Prostate gland (tissue), 2 donors: ENCODE data around the gene NIP7. TPM values are rescaled to one million over a fixed set of nuclear protein-coding genes. Genes with fewer than 3 reads are reported as not detected.

Experiments used
- DNase-seq: peaks from one replicate; pipeline ENCODE4 v3.0.0-alpha.2; 2019; ENCODE audit warnings: low spot score
- H3K27ac ChIP-seq, 2 donors: fragments of 200-600 bp; sonication (generic); 2 replicates each; pipeline ENCODE4 v1.5.1; 2017 to 2019
- H3K27me3 ChIP-seq: fragments of 200-600 bp; sonication (generic); replicated peaks from 2 replicates; pipeline ENCODE4 v1.5.1; 2019; ENCODE audit not compliant: insufficient read depth
- H3K36me3 ChIP-seq, 2 donors: fragments of 200-600 bp; sonication (generic); 1 replicate in 1 of 2; 2 replicates in 1 of 2; pipeline versions ENCODE4 v1.5.1 to v1.8.1; 2017 to 2019
- H3K4me1 ChIP-seq: fragments of 200-600 bp; sonication (generic); replicated peaks from 2 replicates; pipeline ENCODE4 v1.5.1; 2019
- H3K4me3 ChIP-seq, 2 donors: fragments of 200-600 bp; sonication (generic); 2 replicates each; pipeline ENCODE4 v1.5.1; 2017 to 2019
- H3K9me3 ChIP-seq: fragments of 200-600 bp; sonication (generic); 2 replicates; pipeline ENCODE4 v1.5.1; 2017
- CTCF ChIP-seq, 4 experiments: fragments of 200-600 bp in 2 of 4; fragments of 450-650 bp in 2 of 4; sonication (generic) in 2 of 4; IDR thresholded peaks; 1 replicate in 3 of 4; 2 replicates in 1 of 4; pipeline ENCODE4 v1.5.1; 2016 to 2019; ENCODE audit warnings: antibody characterized with exemption in 4 of 4, mild to moderate bottlenecking in 2 of 4, moderate library complexity in 2 of 4
- POLR2A ChIP-seq: fragments of 450-650 bp; IDR thresholded peaks from one replicate; pipeline ENCODE4 v1.6.1; 2016; ENCODE audit warnings: antibody characterized with exemption, mild to moderate bottlenecking
- POLR2AphosphoS5 ChIP-seq: sonication (generic); formaldehyde crosslinking; IDR thresholded peaks from one replicate; pipeline ENCODE4 v1.6.1; 2017; ENCODE audit warnings: antibody characterized with exemption
- WGBS: methylation state at CpG from one replicate; pipeline ENCODE4 v1.1.5; 2018; 5-methylcytosine and 5-hydroxymethylcytosine counted together
- intact Hi-C: fragments of 100-400 bp; cut with DNase I; formaldehyde crosslinking; loops from one replicate; pipeline ENCODE4 v1.14.2; 2022
- total RNA-seq, 2 donors: library from RNA; depleted of rRNA; stranded (reverse); fragments of >200 nt; gene quantifications; one replicate each; pipeline ENCODE4 v1.1.0, GENCODE V29; 2016

Gene NIP7
- total RNA-seq, 2 donors from 2014 or later = 11.2 to 19.4 TPM

- H3K4me3 ChIP-seq = no peak overlapping the region
- H3K27ac ChIP-seq = no peak overlapping the region
- H3K27me3 ChIP-seq = no peaks in the 10 kb centered on the region
- no peak for TF ChIP-seq CTCF (IDR thresholded peaks at IDR 0.05)
- TF ChIP-seq POLR2AphosphoS5 = no peak
- TF ChIP-seq POLR2A = no peak
- 81% methylated on average over 13 of the region's 13 CpGs for WGBS
- no peaks in the 10 kb centered on the region for H3K4me1 ChIP-seq
- H3K9me3 ChIP-seq = no peaks in the 10 kb centered on the region
- intact Hi-C loops = no loop called here
- peaks cover 35 to 57% of the 10 kb centered on the region in 2 donors for H3K36me3 ChIP-seq
- DNase-seq = no peak
Observed at GRCh38 chr16:69320740-69321073, 18.9 kb upstream of the NIP7 start.

- DNase-seq = no peak
- H3K9me3 ChIP-seq = no peaks in the 10 kb centered on the region
- H3K4me1 ChIP-seq = no peaks in the 10 kb centered on the region
- H3K4me3 ChIP-seq = no peak overlapping the region
- H3K27me3 ChIP-seq = no peaks in the 10 kb centered on the region
- peaks cover 35 to 55% of the 10 kb centered on the region in 2 donors for H3K36me3 ChIP-seq
- 88% methylated on average over 22 of the region's 22 CpGs for whole genome bisulfite sequencing
- no peak overlapping the region for H3K27ac ChIP-seq
- TF ChIP-seq POLR2A (no peak), CTCF (IDR thresholded peaks at IDR 0.05) (no peak), POLR2AphosphoS5 (no peak)
- intact Hi-C loops = no loop called here
Observed at GRCh38 chr16:69321080-69321479, 18.5 kb upstream of the NIP7 start.

GRCh38 chr16:69322343-69322742, 17.2 kb upstream of the NIP7 start:
- H3K36me3 ChIP-seq = peaks cover 29 to 45% of the 10 kb centered on the region in 2 donors
- no peak for DNase-seq
- no peaks in the 10 kb centered on the region for H3K4me1 ChIP-seq
- H3K4me3 ChIP-seq = no peak overlapping the region
- H3K27me3 ChIP-seq = no peaks in the 10 kb centered on the region
- H3K9me3 ChIP-seq = no peaks in the 10 kb centered on the region
- intact Hi-C loops = no loop called here
- TF ChIP-seq CTCF (IDR thresholded peaks at IDR 0.05) (no peak), POLR2AphosphoS5 (no peak), POLR2A (no peak)
- WGBS = 96% methylated on average over 7 of the region's 7 CpGs
- H3K27ac ChIP-seq = no peak overlapping the region

- intact Hi-C loops = no loop called here
- no peaks in the 10 kb centered on the region for H3K9me3 ChIP-seq
- no peak overlapping the region for H3K27ac ChIP-seq
- no peak overlapping the region for H3K4me3 ChIP-seq
- TF ChIP-seq POLR2A (no peak), CTCF (IDR thresholded peaks at IDR 0.05) (no peak)
- DNase-seq = no peak
- H3K36me3 ChIP-seq = peaks cover 29 to 41% of the 10 kb centered on the region in 2 donors
- no peaks in the 10 kb centered on the region for H3K27me3 ChIP-seq
- peaks cover 3% of the 10 kb centered on the region for H3K4me1 ChIP-seq
- WGBS = 90% methylated on average over 14 of the region's 14 CpGs
Observed at GRCh38 chr16:69323415-69323814, 16.2 kb upstream of the NIP7 start.

- no peak for TF ChIP-seq POLR2A
- Histone ChIP-seq H3K4me1 (peaks cover 8% of the 10 kb centered on the region), H3K4me3 (no peak overlapping the region), H3K27me3 (no peaks in the 10 kb centered on the region), H3K36me3 (peaks cover 25 to 34% of the 10 kb centered on the region in 2 donors), H3K27ac (no peak overlapping the region), H3K9me3 (no peaks in the 10 kb centered on the region)
- intact Hi-C loops = no loop called here
- 70% methylated on average over 7 of the region's 8 CpGs for WGBS
- peak; percentile 37 for DNase-seq
Observed at GRCh38 chr16:69324013-69324531, 15.5 kb upstream of the NIP7 start.
